ENCODE results near the gene ABR. TPM values are rescaled to one million over a fixed set of nuclear protein-coding genes. Genes with fewer than 3 reads are reported as not detected.

The ABR gene
- total RNA-seq, 1 experiment from 2014 or later = 78.3 TPM

DNA sequence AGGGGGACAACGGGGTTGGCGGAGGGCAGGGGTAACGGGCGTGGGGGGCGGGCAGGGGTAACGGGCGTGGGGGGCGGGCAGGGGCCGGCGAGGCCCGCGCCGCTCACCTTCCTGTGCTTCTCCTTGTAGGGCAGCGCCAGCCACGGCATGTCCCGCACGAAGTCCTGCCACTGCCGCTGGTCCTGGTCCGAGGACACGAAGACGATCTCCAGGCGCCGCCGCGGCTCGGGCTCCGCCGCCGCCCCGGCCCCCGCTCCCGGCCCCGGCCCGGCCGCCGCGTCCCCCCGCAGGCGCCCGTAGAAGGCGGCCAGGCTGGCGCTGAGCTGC is 200.6 kb downstream of the ABR start:
- ChIA-PET POLR2A (interaction anchor here (0.6 to 2.5 kb wide), 10 partner anchors 10 to 567 kb away, joined by 3 to 24 read pairs (median 6); partner anchors contain the start of genes GLOD4, MRM3 and TIMM22), CTCF (interaction anchor here (0.6 to 2.8 kb wide), 7 partner anchors 17 to 799 kb away, joined by 3 to 54 read pairs (median 5); partner anchors contain the start of gene TIMM22)
- TF ChIP-seq CTCF (IDR thresholded peaks at IDR 0.05; ENCODE audit: insufficient read depth in 1 of 2, low read depth in 1 of 2, low read length in 1 of 2, severe bottlenecking in 1 of 2, unreplicated experiment in 1 of 2) = no peak
- intact Hi-C loops (cut with micrococcal nuclease; ENCODE audit: unreplicated experiment) = loop anchor here (2.0 to 5.0 kb wide), 2 partner anchors 46 to 102 kb away; no protein-coding TSS in a partner anchor
- Mint-ChIP-seq H3K36me3 (ENCODE audit: insufficient read depth, unreplicated experiment) (peaks cover 41% of the 10 kb centered on the region), H3K27ac (ENCODE audit: unreplicated experiment) (no peak overlapping the region), H3K4me3 (ENCODE audit: unreplicated experiment) (peak overlapping the region; percentile 99), H3K4me1 (ENCODE audit: low read depth, unreplicated experiment) (peaks cover 20% of the 10 kb centered on the region), H3K9me3 (ENCODE audit: unreplicated experiment) (no peaks in the 10 kb centered on the region), H3K27me3 (ENCODE audit: insufficient read depth, unreplicated experiment) (no peaks in the 10 kb centered on the region)
- Histone ChIP-seq H3K4me1 (peaks cover 23% of the 10 kb centered on the region), H3K36me3 (ENCODE audit: control insufficient read depth, insufficient read depth, low read length) (no peaks in the 10 kb centered on the region), H3K27me3 (replicated peaks; ENCODE audit: control insufficient read depth, insufficient read depth, low read length) (no peaks in the 10 kb centered on the region), H3K9me3 (no peaks in the 10 kb centered on the region), H3K4me3 (ENCODE audit: low read depth, low read length) (peak overlapping the region; percentile 98)
- no peak for DNase-seq
- no TSS peak for BruUV-seq (replicated peaks)

DNA sequence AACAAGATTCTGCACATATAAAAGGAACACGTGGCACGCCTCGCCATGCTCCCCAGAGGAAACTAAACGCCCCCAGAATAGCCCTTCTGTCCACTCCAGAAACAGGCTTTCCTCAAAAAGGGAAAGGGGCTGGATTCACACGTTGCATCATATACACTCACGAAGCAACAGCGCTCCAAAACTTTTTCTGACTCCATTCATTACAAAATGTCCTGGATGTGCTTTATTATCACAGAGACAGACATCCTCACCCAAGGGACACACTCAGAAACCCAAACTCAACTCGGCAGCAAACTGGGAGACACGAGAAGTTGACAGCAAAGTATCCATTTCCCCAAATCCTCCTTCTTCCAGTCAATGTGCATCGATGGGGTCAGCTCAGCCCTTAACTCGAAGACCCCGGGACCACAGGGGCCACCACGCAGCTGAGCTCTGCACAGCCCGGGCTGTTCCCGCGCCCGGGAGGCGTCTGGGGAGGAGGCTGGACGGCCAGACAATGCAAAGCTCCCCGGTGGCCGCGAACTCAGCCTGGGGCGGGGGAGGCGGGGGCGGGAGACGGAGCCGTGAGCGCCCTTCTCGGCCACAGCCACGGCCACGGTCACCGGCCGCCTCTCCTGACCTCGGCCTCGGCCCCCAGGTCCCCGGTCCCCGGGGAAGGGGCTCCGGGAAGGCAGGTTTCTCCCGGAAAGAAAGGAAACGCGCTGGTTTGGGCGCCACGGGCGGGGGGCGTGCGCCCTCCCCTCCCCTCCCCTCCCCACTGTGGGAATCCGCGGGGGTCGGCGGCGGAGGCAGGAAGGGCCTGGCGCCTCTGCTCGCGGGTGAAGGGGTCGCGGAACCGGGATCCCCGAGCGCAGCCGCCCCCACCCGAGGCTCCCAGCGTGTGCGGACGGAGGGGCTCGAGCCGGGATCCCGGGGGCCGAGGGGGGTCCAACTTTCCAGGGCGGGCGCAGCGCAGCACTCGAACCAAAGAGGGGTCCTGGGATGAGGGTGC is 201.4 kb downstream of the ABR start:
- peaks cover 26% of the 10 kb centered on the region for H3K4me1 ChIP-seq
- POLR2A ChIA-PET = interaction anchor here (0.6 to 1.7 kb wide), 8 partner anchors 9 to 522 kb away, joined by 3 to 26 read pairs (median 7); partner anchors contain the start of genes GLOD4 and MRM3

More for the DNA sequence above, 201.4 kb downstream of the ABR start:
- Histone ChIP-seq H3K4me3 (ENCODE audit: low read depth, low read length) (peak overlapping the region; percentile 98), H3K9me3 (no peaks in the 10 kb centered on the region), H3K27me3 (replicated peaks; ENCODE audit: control insufficient read depth, insufficient read depth, low read length) (no peaks in the 10 kb centered on the region), H3K36me3 (ENCODE audit: control insufficient read depth, insufficient read depth, low read length) (no peaks in the 10 kb centered on the region)
- intact Hi-C loops (cut with micrococcal nuclease; ENCODE audit: unreplicated experiment) = loop anchor here (1.0 to 5.0 kb wide), 3 partner anchors 27 to 101 kb away; no protein-coding TSS in a partner anchor
- no TSS peak for BruUV-seq (replicated peaks)
- Mint-ChIP-seq H3K27ac (ENCODE audit: unreplicated experiment) (peak overlapping the region; percentile 91), H3K4me1 (ENCODE audit: low read depth, unreplicated experiment) (peaks cover 23% of the 10 kb centered on the region), H3K4me3 (ENCODE audit: unreplicated experiment) (peak overlapping the region; percentile 99), H3K27me3 (ENCODE audit: insufficient read depth, unreplicated experiment) (no peaks in the 10 kb centered on the region), H3K36me3 (ENCODE audit: insufficient read depth, unreplicated experiment) (peaks cover 45% of the 10 kb centered on the region), H3K9me3 (ENCODE audit: unreplicated experiment) (no peaks in the 10 kb centered on the region)
- no peak for TF ChIP-seq CTCF (IDR thresholded peaks at IDR 0.05; ENCODE audit: insufficient read depth in 1 of 2, low read depth in 1 of 2, low read length in 1 of 2, severe bottlenecking in 1 of 2, unreplicated experiment in 1 of 2)
- peak in 1 of 2 experiments; percentile 57 for DNase-seq
- CTCF ChIA-PET = interaction anchor here (0.6 to 2.8 kb wide), 3 partner anchors 10 to 47 kb away, joined by 3 to 21 read pairs (median 6); partner anchors contain the start of gene TIMM22

All from Caco-2 (cell line).